Coronary artery (tissue), 2 donors: ENCODE measurements around the gene POLR1G.

ENCODE experiments used
- DNase-seq: peaks from one replicate; pipeline ENCODE4 v3.0.0-alpha.2; 2017; ENCODE audit warnings: low spot score
- H3K27ac ChIP-seq, 2 donors: fragments of 200-600 bp; sonication (generic); one replicate each; pipeline ENCODE4 v1.5.1; 2016 to 2019
- H3K4me3 ChIP-seq: fragments of 200-600 bp; sonication (generic); 2 replicates; pipeline ENCODE4 v1.5.1; 2016; ENCODE audit warnings: mild to moderate bottlenecking, moderate library complexity
- CTCF ChIP-seq: fragments of 200-600 bp; sonication (generic); IDR thresholded peaks from one replicate; pipeline ENCODE4 v1.5.1; 2019; ENCODE audit warnings: antibody characterized with exemption

Gene POLR1G

GRCh38 chr19:45457776-45458175, 51.3 kb downstream of the POLR1G start:
- TF ChIP-seq CTCF: no peak
- Histone ChIP-seq H3K27ac (no peak overlapping the region), H3K4me3 (no peak overlapping the region)
- no peak for DNase-seq
